ENCODE results near the gene KIAA1614. TPM values are rescaled to one million over a fixed set of nuclear protein-coding genes. Genes with fewer than 3 reads are reported as not detected.

KIAA1614 gene
- total RNA-seq, 1 experiment from 2014 or later: 3.3 TPM

GRCh38 chr1:180892675-180893074, 20.0 kb upstream of the KIAA1614 start:
- Mint-ChIP-seq H3K27me3 (ENCODE audit: low read depth) (no peaks in the 10 kb centered on the region), H3K27ac (no peak overlapping the region), H3K36me3 (no peaks in the 10 kb centered on the region), H3K4me3 (no peak overlapping the region), H3K4me1 (peaks cover 5% of the 10 kb centered on the region), H3K9me3 (no peaks in the 10 kb centered on the region)
- DNase-seq (ENCODE audit: low spot score) (no peak), ATAC-seq (no peak)
- TF ChIP-seq FOXP1 (CRISPR knock-in tag; IDR thresholded peaks at IDR 0.05; ENCODE audit: borderline replicate concordance) (no peak), ZBTB21 (CRISPR knock-in tag; IDR thresholded peaks at IDR 0.05; ENCODE audit: borderline replicate concordance) (no peak), CDX4 (CRISPR knock-in tag; IDR thresholded peaks at IDR 0.05; ENCODE audit: borderline replicate concordance) (no peak), ATF1 (CRISPR knock-in tag; IDR thresholded peaks at IDR 0.05) (no peak), TEAD4 (CRISPR knock-in tag; IDR thresholded peaks at IDR 0.05) (no peak)
- ChIA-PET CTCF (interaction anchor here (0.8 to 1.0 kb wide), 2 partner anchors 11 to 250 kb away, joined by 3 to 4 read pairs; no protein-coding TSS in a partner anchor), POLR2A (interaction anchor here (0.6 kb wide), 1 partner anchor 738 kb away, joined by 3 read pairs; the partner anchor contains the start of gene QSOX1)

GRCh38 chr1:180893614-180894013, 19.1 kb upstream of the KIAA1614 start:
- peaks cover 13% of the 10 kb centered on the region for H3K4me1 Mint-ChIP-seq

GRCh38 chr1:180896161-180896560, 16.5 kb upstream of the KIAA1614 start:
- no peak overlapping the region for H3K27ac Mint-ChIP-seq
- TF ChIP-seq NFATC4 (CRISPR knock-in tag; IDR thresholded peaks at IDR 0.05): no peak
- TF ChIP-seq USF2 (CRISPR knock-in tag; IDR thresholded peaks at IDR 0.05): no peak
- no peak for TF ChIP-seq TCF7 (CRISPR knock-in tag; IDR thresholded peaks at IDR 0.05; ENCODE audit: low read depth)
- no peak for TF ChIP-seq MAX (CRISPR knock-in tag; IDR thresholded peaks at IDR 0.05)
- no peak for TF ChIP-seq ZNF317 (CRISPR knock-in tag; IDR thresholded peaks at IDR 0.05; ENCODE audit: borderline replicate concordance, low read depth)
- no peak for TF ChIP-seq JUN (CRISPR knock-in tag; IDR thresholded peaks at IDR 0.05)
- ChIA-PET CTCF (interaction anchor here (1.3 to 3.8 kb wide), 3 partner anchors 14 to 24 kb away, joined by 3 to 17 read pairs (median 7); partner anchors contain the start of gene KIAA1614), POLR2A (no interaction called here)
- H3K4me3 Mint-ChIP-seq: no peak overlapping the region
- H3K9me3 Mint-ChIP-seq: no peaks in the 10 kb centered on the region
- ATAC-seq (no peak), DNase-seq (ENCODE audit: low spot score) (no peak)
- no peaks in the 10 kb centered on the region for H3K36me3 Mint-ChIP-seq
- H3K4me1 Mint-ChIP-seq: peaks cover 28% of the 10 kb centered on the region
- H3K27me3 Mint-ChIP-seq (ENCODE audit: low read depth): no peaks in the 10 kb centered on the region

More at GRCh38 chr1:180893614-180894013, 19.1 kb upstream of the KIAA1614 start:
- no peak overlapping the region for H3K27ac Mint-ChIP-seq
- H3K27me3 Mint-ChIP-seq (ENCODE audit: low read depth): no peaks in the 10 kb centered on the region
- TF ChIP-seq ATF1 (CRISPR knock-in tag; IDR thresholded peaks at IDR 0.05): no peak
- TF ChIP-seq RELA (CRISPR knock-in tag; IDR thresholded peaks at IDR 0.05; ENCODE audit: borderline replicate concordance): no peak
- TF ChIP-seq ZNF317 (CRISPR knock-in tag; IDR thresholded peaks at IDR 0.05; ENCODE audit: borderline replicate concordance, low read depth): no peak
- no peak overlapping the region for H3K4me3 Mint-ChIP-seq
- DNase-seq (ENCODE audit: low spot score) (no peak), ATAC-seq (no peak)
- ChIA-PET POLR2A (no interaction called here), CTCF (no interaction called here)
- H3K9me3 Mint-ChIP-seq: no peaks in the 10 kb centered on the region
- no peaks in the 10 kb centered on the region for H3K36me3 Mint-ChIP-seq

- CTCF ChIA-PET: interaction anchor here (1.0 to 5.5 kb wide), 5 partner anchors 17 to 383 kb away, joined by 3 to 27 read pairs (median 7); no protein-coding TSS in a partner anchor
- H3K4me3 Mint-ChIP-seq: no peak overlapping the region
- DNase-seq (ENCODE audit: low spot score): no peak
- TF ChIP-seq CBFB (CRISPR knock-in tag; IDR thresholded peaks at IDR 0.05; ENCODE audit: low read depth): no peak
- TF ChIP-seq ZNF317 (CRISPR knock-in tag; IDR thresholded peaks at IDR 0.05; ENCODE audit: borderline replicate concordance, low read depth): no peak
- TF ChIP-seq ERG (CRISPR knock-in tag; IDR thresholded peaks at IDR 0.05): no peak
- TF ChIP-seq ATF6 (CRISPR knock-in tag; IDR thresholded peaks at IDR 0.05): no peak
- no peak for TF ChIP-seq SMAD4 (CRISPR knock-in tag; IDR thresholded peaks at IDR 0.05)
- no peak for TF ChIP-seq ZNF281 (CRISPR knock-in tag; IDR thresholded peaks at IDR 0.05)
- no peak for TF ChIP-seq JAZF1 (CRISPR knock-in tag; IDR thresholded peaks at IDR 0.05)
- TF ChIP-seq EMX1 (CRISPR knock-in tag; IDR thresholded peaks at IDR 0.05): no peak
These were observed 14.1 kb upstream of the KIAA1614 start for GRCh38 chr1:180898441-180899219.

More at GRCh38 chr1:180898441-180899219, 14.1 kb upstream of the KIAA1614 start:
- Mint-ChIP-seq H3K27me3 (ENCODE audit: low read depth) (no peaks in the 10 kb centered on the region; the same call in 1 of the 2 replicates), H3K36me3 (no peaks in the 10 kb centered on the region), H3K9me3 (no peaks in the 10 kb centered on the region), H3K27ac (no peak overlapping the region), H3K4me1 (peaks cover 24% of the 10 kb centered on the region)
- POLR2A ChIA-PET: no interaction called here
- peak; percentile 71 for ATAC-seq
